ENCODE results near the gene KIRREL2. TPM values are rescaled to one million over a fixed set of nuclear protein-coding genes. Genes with fewer than 3 reads are reported as not detected.

Gene KIRREL2
- total and polyA plus RNA-seq, 9 of the 15 experiments (the other 6 are each of a cell fraction or from before 2014, with no cell fraction given) = 0.01 to 0.12 (median 0.09) TPM; not detected in 4

GRCh38 chr19:35828692-35829301 lies 27.9 kb upstream of the KIRREL2 start (continued):
- no peak for TF ChIP-seq BACH1 (tag; IDR thresholded peaks at IDR 0.05)
- TF ChIP-seq MXI1 (IDR thresholded peaks at IDR 0.05; ENCODE audit: low read depth, low read length) = peak; percentile 67; the same call in 1 of the 2 replicates
- TF ChIP-seq, protein P1, sequence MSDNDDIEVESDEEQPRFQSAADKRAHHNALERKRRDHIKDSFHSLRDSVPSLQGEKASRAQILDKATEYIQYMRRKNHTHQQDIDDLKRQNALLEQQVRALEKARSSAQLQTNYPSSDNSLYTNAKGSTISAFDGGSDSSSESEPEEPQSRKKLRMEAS (CRISPR knock-in tag; IDR thresholded peaks at IDR 0.05) = peak; percentile 78
- peak in 1 of 2 experiments; percentile 81; a peak in 2 of 4 replicates for TF ChIP-seq HDAC1 (IDR thresholded peaks at IDR 0.05)
- peak; percentile 29; the same call in 1 of the 2 replicates for TF ChIP-seq ZNF263 (CRISPR knock-in tag; IDR thresholded peaks at IDR 0.05; ENCODE audit: borderline replicate concordance)

- Histone ChIP-seq H3K9me1 (ENCODE audit: control insufficient read depth, insufficient read depth, low read length) (no peaks in the 10 kb centered on the region), H3K9me3 (replicated peaks; ENCODE audit: control insufficient read depth, insufficient read depth, low read depth, low read length) (no peaks in the 10 kb centered on the region), H2AFZ (ENCODE audit: low read depth, low read length) (no peak overlapping the region), H3K9ac (ENCODE audit: insufficient read depth in 1 of 2, low read depth in 2 of 2, low read length in 2 of 2) (no peak overlapping the region), H3K27me3 (ENCODE audit: control insufficient read depth in 2 of 2, insufficient read depth in 2 of 2, low read length in 2 of 2) (peaks cover 20 to 41% of the 10 kb centered on the region in 2 experiments), H3K4me3 (no peak overlapping the region), H3K36me3 (ENCODE audit: control insufficient read depth, insufficient read depth, low read length) (no peaks in the 10 kb centered on the region), H4K20me1 (replicated peaks; ENCODE audit: control insufficient read depth, insufficient read depth, low read length) (peaks cover 4% of the 10 kb centered on the region; the same call in 1 of the 2 replicates), H3K4me2 (ENCODE audit: insufficient read depth, low read length) (no peak overlapping the region), H3K4me1 (replicated peaks in 1 of 2; ENCODE audit: control insufficient read depth in 2 of 2, insufficient read depth in 2 of 2, low read length in 2 of 2) (no peaks in the 10 kb centered on the region; a peak in 1 of 5 replicates), H3K27ac (ENCODE audit: extremely low read depth, low read depth, low read length) (no peak overlapping the region), H3K79me2 (ENCODE audit: control insufficient read depth, insufficient read depth, low read length) (no peaks in the 10 kb centered on the region)
- ChIA-PET POLR2A (interaction anchor here (0.5 to 1.0 kb wide), 3 partner anchors 13 to 530 kb away, joined by 3 to 4 read pairs (median 4); no protein-coding TSS in a partner anchor), CTCF (ENCODE audit: low intra/inter-chr PET ratio) (no interaction called here)
- ATAC-seq = no peak
- no TSS peak for BruUV-seq (replicated peaks)
- 1% methylated on average over 18 of the region's 18 CpGs for WGBS (ENCODE audit: insufficient coverage, low coverage, missing lambda C conversion rate)
- intact Hi-C loops (cut with micrococcal nuclease) (no loop called here), in situ Hi-C loops (cut with MboI) (no loop called here)
- TF ChIP-seq POLR2G (IDR thresholded peaks at IDR 0.05; ENCODE audit: low read depth, low read length) (no peak), CHCHD3 (CRISPR knock-in tag; IDR thresholded peaks at IDR 0.05) (no peak), ZBTB43 (CRISPR knock-in tag; IDR thresholded peaks at IDR 0.05) (no peak), KDM1A (IDR thresholded peaks at IDR 0.05) (no peak)
- TF ChIP-seq, protein P2, sequence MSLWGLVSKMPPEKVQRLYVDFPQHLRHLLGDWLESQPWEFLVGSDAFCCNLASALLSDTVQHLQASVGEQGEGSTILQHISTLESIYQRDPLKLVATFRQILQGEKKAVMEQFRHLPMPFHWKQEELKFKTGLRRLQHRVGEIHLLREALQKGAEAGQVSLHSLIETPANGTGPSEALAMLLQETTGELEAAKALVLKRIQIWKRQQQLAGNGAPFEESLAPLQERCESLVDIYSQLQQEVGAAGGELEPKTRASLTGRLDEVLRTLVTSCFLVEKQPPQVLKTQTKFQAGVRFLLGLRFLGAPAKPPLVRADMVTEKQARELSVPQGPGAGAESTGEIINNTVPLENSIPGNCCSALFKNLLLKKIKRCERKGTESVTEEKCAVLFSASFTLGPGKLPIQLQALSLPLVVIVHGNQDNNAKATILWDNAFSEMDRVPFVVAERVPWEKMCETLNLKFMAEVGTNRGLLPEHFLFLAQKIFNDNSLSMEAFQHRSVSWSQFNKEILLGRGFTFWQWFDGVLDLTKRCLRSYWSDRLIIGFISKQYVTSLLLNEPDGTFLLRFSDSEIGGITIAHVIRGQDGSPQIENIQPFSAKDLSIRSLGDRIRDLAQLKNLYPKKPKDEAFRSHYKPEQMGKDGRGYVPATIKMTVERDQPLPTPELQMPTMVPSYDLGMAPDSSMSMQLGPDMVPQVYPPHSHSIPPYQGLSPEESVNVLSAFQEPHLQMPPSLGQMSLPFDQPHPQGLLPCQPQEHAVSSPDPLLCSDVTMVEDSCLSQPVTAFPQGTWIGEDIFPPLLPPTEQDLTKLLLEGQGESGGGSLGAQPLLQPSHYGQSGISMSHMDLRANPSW (CRISPR knock-in tag; IDR thresholded peaks at IDR 0.05) = no peak
- TF ChIP-seq, protein P3, sequence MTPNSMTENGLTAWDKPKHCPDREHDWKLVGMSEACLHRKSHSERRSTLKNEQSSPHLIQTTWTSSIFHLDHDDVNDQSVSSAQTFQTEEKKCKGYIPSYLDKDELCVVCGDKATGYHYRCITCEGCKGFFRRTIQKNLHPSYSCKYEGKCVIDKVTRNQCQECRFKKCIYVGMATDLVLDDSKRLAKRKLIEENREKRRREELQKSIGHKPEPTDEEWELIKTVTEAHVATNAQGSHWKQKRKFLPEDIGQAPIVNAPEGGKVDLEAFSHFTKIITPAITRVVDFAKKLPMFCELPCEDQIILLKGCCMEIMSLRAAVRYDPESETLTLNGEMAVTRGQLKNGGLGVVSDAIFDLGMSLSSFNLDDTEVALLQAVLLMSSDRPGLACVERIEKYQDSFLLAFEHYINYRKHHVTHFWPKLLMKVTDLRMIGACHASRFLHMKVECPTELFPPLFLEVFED (CRISPR knock-in tag; conservative IDR thresholded peaks at IDR 0.05) = no peak
- FAIRE-seq = no peak
- no peak for DNase-seq (ENCODE audit: extremely low read depth in 1 of 4, low spot score in 3 of 4)
Measured at GRCh38 chr19:35830986-35831385, 25.7 kb upstream of the KIRREL2 start.
